Heart left ventricle (tissue), 13 donors: ENCODE results near the gene XRN2.

ENCODE experiments used
- POLR2A ChIP-seq, 2 donors: fragments of 450-650 bp; IDR thresholded peaks; one replicate each; pipeline ENCODE4 v1.6.1; 2017; ENCODE audit warnings: antibody characterized with exemption in 2 of 2, mild to moderate bottlenecking in 2 of 2, moderate library complexity in 2 of 2
- TF ChIP-seq, protein P1 (sequence below), 12 donors: fragments of 200-600 bp; sonication (generic) in 4 of 12; IDR thresholded peaks; one replicate each; pipeline versions ENCODE4 v1.5.0 to v1.8.0; 2018 to 2022; ENCODE audit warnings: antibody characterized with exemption in 12 of 12, mild to moderate bottlenecking in 5 of 12
- donor health status: ischemic (EF 13 %, LVEDD 7.1; RV severe dilation, severe dysfunction).
- donor health status: DM: no; HTN: yes; CAD: no.
- donor health status: DM: no; HTN: no; CAD: no.
- donor health status: ischemic (EF 25% LVEDD 6.9; RV normal size, moderate dysfunction).
- donor health status: ischemic (EF 25% LVEDD 5.7; RV mildly dilated, moderate dysfunction).
- donor health status: ischemic (EF 35%, LVEDD 5.7; RV mildly dilated, moderate dysfunction).
- donor health status: nonischemic (EF 11% LVEDD 7.7; RV severe dilation, severe dysfunction).
- donor health status: DM: yes; HTN: yes; CAD: no.
- donor health status: PGD.
- donor health status: ischemic (EF 29% LVEDD 5.4; RV normal size, mild dysfunction).
- donor health status: nonischemic (EF 23%, LVEDD 6.1; RV moderate dilation, normal function).

DNA sequence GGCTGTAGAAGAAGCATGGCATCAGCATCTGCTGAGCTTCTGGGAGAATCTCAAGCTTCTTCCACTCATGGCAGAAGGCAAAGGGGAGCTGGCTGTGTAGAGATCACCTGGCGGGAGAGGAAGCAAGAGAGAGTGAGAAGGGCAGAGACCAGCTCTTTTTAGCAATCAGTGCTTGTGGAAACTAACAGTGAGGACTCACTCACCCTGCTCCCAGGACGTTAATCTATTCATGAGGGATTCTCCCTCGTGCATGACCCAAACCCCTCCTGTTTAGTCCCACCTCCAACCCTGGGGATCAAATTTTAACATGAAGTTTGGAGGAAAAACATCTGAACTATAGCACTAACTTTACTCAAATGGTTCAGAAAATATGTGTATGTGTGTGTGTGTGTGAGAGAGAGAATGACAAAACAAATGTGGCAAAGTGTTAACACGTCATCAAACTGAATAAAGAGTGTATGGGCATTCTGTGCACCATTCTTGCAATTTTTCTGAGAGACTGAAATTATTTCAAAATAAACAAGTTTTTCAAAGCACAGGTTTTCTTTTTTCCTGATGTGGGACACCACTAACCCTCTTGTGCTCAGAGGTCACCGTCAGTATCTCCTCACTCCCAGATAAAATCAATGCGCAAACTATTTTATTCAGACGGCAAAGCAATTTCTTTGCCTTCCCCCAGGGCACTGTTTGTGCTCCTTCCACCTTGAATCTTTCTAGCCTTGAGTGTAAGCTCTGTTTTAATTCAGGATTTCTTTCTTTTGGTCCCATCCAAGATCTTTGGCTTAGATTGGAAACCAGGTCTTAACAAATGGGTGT, 23.2 kb upstream of the XRN2 start:
- TF ChIP-seq, protein P1, sequence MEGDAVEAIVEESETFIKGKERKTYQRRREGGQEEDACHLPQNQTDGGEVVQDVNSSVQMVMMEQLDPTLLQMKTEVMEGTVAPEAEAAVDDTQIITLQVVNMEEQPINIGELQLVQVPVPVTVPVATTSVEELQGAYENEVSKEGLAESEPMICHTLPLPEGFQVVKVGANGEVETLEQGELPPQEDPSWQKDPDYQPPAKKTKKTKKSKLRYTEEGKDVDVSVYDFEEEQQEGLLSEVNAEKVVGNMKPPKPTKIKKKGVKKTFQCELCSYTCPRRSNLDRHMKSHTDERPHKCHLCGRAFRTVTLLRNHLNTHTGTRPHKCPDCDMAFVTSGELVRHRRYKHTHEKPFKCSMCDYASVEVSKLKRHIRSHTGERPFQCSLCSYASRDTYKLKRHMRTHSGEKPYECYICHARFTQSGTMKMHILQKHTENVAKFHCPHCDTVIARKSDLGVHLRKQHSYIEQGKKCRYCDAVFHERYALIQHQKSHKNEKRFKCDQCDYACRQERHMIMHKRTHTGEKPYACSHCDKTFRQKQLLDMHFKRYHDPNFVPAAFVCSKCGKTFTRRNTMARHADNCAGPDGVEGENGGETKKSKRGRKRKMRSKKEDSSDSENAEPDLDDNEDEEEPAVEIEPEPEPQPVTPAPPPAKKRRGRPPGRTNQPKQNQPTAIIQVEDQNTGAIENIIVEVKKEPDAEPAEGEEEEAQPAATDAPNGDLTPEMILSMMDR (IDR thresholded peaks at IDR 0.05): no peak
- TF ChIP-seq POLR2A (IDR thresholded peaks at IDR 0.05): no peak
